Measurements from ENCODE around the gene TLK1.

Gene TLK1

DNA sequence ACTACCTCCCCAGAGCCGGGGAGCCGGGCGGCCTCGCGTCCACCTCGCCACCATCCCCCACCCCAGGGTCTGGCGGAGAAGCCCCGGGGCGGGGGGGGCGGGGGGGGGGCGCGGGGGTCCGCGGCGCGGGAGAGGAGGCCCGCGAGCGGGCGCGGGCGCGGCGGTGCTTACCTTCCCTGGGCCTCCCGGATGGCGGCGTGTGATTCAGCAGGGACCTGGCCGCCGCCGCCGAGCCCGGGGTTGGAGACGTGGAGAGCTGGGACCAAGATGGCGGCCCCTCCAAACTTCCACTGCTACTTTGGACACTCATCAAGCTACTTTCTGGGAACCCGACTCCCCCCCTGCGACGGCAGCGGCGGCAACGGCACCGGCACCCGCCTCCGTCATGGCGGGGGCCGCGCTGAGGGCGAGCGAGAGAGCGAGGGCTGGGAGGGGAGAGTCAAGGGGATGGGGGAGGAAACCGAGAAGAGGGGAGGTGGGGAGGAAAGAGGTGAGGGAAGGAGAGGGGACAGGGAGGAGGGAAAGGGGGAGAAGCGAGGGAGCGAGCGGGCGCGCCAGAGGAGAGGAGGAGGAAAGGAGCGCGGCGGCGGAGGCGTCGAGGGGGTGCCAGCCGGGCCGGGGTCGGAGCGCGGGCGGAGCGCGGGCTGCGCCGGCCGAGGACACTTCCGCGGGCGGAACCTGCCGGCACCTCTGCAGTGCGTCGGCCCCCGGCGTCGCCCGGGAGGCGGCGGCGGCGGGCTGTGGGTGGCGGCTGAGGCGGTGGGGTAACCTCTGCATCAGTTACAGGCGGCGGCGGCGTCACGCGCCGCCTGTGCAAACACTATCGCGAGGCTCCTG is at the start of gene TLK1:
TSS of gene TLK1 (minus strand) at position 775 of the 837 bp plus-strand sequence. CDS start at position 310, 465 bp downstream.
- peak; percentile 49 for DNase-seq

DNA sequence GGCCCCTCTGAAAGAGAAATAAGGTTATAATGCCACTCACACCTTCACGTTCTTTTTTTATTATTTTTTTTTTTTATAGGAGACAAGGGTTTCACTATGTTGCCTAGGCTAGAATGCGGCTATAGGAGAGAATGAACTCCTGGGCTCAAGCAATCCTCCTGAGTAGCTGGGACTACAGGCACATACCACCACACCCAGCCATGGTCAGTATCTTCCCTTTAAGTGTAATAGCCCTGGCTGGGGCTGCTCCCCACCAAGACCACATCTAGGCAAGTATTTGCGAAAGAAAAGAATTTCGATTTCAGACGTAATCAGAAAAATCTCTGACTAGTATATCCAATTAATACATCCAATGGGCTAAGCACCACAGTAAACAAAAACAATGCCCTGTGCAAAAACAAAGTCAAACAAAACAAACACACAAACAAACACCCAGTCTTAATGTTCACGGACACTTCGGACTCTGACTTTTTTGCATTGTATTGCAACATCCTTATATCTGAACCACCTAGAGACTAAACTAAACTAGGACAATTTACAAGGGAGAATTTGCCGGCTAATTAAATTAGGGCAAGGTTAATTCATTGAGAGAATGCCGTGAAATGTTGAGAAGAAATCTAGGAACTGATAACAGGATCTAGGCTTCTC is 49.6 kb upstream of the TLK1 start:
- DNase-seq, result no peak

DNA sequence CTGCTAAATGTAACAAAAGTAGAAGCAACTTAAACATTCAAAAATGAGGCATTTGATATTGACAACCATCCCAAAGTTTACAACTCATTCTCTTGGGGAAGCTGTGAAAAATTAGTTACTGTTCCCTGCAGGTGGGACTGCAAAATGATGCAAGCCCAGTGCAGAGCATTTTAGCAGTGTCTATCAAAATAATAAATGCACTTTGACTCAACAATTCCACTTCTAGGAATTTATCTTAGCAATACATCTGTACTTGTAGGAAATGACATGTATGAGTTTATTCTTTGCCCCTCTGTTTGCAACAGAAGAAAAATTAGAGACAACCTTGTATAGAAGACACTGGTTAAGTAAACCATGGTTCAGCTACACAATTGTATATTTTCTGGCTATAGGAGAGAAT is 48.0 kb upstream of the TLK1 start:
- no peak for DNase-seq

DNA sequence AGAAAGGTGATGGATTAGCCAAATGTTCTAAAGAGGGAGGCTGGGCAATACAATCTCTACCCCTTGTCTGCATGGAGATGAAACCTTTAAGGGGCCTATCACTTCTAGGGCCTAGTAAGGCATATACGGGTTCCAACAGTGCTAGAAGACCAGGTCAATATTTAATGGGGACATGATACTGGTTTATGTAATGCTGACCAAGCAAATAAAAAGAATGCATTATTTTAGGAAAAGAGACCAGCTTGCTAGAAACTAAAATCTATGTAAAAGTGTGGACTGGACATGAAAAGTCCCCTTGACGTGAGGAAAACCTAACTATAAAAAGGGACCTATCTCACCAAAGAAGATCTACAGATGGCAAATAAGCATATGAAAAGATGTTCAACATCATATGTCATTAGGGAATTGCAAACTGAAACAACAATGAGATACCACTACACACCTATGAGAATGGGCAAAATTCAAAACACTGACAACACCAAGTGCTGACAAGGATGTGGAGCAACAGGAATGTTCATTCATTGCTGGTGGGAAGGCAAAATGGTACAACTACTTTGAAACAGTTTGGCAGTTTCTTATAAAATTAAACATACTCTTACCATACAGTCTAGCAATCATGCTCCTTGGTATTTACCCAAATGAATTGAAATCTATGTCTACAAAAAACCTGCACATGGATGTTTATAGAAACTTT is 45.9 kb upstream of the TLK1 start:
- DNase-seq, result no peak

DNA sequence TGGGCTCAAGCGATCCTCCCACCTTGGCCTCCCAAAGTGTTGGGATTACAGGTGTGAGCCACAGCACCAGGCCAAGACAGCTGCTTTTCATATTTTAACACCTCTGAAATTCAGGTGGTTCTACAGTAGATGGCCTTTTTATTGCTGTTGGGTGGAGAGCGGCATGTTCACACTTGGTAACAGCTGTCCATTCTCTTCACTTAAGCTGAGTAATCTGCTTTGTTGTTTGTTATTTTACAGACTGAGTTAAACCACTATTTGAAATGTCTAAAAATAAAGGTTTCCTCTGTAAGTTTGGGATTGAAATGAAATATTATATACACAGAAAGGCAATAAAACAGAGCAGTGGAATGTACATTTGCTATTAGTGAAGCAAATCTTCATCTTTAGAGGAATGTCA is 44.9 kb upstream of the TLK1 start:
- no peak for DNase-seq

DNA sequence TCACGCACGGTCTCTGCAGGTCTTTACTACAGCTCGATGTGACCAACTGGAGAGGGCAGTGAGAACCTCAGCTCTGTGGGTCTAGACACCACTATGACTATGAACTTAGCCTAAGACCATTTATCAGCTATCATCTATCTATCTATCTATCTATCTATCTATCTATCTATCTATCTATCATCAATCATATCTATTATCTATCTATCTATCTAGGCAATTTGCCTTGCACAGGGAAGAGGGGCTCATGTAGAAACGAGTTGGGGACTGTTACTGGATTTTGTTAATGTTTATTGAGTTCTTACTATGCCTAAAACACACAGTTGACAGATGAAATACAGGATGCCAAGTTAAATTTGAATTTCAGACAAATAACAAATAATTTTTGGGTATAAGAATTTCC is 41.1 kb upstream of the TLK1 start:
- no peak for DNase-seq

DNA sequence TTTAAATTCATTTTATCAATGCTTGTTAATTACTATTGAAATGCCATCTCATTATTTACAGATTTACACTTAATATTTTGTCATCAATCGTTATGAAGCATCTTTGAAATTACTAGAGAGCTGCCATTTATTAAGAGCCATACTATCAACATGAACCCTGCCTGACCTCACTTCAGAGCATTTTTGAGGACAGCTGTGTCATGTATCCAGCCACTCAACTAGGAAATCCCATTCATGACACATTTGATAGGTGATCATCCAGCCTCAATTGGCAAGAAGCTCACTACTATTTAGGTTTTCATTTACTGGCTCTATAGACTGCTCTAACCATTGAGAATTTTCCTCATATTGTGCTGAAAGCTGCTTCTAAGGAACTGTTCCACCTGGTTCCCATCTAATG is 40.6 kb upstream of the TLK1 start:
- DNase-seq, result no peak

DNA sequence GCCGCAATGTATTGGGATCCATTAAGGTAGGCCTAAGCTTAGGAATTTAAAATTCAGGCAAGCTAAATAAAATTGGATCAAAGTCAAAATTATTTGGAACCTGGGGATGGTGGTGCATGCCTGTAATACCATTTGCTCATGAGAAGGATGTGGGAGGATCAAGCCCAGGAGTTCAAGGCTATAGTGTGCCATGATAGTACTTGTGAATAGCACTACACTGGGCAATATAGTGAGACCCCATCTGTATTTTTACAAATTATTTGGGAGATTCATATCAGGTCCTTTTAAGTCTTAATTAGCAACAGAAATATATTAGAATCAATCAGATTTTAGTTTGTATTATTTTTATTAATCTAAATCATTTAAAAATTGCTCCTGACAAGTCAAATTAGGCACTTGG is 39.8 kb upstream of the TLK1 start:
- DNase-seq, result no peak

DNA sequence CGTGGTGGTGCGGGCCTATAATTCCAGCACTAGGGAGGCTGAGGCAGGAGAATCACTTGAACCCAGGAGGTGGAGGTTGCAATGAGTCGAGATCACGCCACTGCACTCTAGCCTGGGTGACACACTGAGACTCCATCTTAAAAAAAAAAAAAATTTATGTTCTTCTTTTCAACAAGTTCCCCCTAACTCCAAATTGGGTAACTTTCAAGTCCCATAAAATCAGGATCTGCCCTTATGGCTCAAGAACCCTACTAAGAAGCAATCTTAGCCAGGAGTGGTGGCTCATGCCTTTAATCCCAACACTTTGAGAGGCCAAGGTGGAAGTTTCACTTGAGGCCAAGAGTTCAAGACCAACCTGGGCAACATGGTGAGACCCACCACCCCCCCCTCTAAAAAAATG is 30.3 kb upstream of the TLK1 start:
- DNase-seq, result no peak

DNA sequence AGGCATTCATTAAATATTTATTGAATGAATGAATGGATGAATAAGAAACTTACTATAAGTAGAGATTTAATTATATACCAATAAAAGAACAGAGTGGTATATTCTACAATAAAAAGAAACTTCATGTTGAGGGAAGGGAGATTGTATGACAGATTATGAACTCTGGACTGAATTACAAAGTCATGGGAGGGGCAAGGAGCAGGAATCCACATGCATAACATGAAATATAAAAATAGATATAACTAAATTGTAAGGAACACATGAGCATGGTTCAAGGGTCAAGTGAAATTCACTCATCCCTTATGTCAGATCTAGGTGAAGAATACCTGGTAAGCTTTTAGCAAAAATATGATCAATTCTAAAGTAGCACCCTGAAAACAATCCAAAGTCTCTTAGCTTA is 27.1 kb upstream of the TLK1 start:
- no peak for DNase-seq

DNA sequence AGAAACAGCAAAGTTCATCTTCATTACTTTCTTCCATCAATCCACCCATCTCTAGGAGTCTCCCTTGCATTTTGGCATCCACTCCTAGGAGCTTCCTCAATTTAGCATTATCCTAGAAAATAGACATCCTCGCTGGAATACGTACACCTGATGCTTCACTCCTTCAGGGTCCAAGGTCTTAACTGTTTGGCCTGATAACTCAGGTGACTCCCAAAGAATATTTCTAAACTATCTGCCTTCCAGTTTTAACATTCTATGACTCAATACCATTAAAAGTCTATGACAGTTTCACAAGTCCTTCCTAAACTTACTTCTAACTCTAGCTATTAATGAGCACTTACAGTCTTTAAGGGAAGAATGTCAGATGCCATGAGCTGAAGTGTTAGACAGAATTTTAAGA is 26.5 kb upstream of the TLK1 start:
- DNase-seq, result no peak

DNA sequence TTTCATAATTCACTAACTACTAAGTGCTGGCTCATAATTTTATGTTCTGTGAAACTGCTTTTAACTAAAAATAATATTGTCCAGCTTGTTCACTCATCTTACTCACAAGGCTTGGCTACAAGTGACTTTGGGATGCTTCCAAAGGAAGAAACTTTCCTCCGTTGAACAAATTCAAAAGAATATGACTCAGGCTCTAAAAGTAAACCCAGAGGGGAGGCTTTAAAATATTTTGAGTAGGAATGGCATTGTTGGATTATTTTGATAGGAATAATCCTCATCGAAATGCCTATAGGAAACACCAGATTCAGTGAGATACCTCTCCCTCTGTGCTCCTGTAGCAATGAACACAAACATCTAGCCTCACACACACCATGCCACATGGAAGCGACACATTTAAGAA is 25.2 kb upstream of the TLK1 start:
- DNase-seq, result no peak

DNA sequence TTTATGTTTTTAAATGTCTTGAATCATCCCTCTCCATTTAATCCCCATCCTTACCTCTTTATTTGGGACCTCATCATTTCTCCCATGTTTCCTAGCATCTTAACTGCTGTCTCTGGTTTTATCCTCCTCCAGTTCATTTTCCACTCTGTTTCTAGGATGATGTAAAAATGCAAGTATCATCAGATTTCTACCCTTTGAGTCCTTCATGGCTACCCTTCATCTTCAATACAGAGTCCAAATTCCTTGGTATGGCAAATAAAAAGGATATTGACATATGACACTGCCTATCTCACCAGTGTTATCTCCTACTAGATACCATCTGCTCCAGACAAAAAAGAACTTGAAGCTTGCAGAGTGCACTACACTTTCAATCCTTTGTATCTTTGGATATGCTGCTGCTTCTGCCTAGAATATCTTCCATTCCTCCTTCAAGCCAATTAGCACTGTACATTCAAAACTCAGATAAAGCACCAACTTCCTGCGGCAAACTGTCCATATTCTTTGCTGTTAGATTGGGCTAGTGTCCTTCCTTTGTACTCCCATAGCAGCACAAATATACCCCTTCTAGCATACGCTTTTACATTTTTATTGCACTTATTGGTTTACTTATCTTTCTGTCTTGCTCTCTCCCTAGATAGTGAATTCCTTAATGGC is 24.6 kb upstream of the TLK1 start:
- DNase-seq, result no peak

DNA sequence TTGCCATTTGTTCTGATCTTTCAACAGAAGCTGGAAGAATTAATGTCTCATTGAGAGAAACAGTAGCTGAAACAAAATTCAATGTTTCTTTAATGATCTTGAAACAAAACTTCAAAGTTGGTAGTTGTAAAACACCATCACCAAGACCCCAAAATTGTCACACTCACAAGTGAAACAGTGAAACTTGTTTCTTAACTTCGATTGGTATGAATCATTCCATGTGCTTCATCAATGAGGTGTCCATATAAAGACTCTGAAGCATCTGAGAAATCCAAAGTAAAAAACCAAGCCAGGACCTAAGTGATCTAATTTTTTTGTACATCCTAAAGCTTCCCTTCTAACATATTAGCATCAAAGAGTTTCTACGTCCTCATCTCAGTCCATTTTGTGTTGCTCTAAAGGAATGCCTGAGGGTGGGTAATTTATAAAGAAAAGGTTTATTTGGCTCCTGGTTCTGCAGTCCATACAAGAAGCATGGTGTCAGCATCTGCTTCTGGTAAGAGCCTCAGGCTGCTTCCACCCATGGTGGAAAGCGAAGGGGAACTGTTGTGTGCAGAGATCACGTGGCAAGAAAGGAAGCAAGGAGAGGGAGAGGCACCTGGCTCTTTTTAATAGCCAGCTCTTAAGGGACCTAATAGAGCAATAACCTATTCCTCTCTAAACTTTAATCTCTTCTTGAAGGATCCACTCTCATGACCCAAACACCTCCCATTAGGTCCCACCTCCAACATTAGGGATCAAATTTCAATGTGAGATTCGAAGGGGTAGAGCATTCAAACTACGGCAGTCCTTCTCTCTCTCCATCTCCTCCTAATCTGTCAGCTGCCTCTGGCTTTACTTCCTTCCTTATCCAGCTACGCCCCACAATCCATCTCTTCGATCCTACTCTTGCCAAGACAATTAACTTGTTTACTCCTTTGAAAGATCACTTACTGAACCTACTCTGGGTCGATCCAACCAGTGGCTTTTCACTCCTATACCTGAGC is 20.7 kb upstream of the TLK1 start:
- DNase-seq, result no peak

DNA sequence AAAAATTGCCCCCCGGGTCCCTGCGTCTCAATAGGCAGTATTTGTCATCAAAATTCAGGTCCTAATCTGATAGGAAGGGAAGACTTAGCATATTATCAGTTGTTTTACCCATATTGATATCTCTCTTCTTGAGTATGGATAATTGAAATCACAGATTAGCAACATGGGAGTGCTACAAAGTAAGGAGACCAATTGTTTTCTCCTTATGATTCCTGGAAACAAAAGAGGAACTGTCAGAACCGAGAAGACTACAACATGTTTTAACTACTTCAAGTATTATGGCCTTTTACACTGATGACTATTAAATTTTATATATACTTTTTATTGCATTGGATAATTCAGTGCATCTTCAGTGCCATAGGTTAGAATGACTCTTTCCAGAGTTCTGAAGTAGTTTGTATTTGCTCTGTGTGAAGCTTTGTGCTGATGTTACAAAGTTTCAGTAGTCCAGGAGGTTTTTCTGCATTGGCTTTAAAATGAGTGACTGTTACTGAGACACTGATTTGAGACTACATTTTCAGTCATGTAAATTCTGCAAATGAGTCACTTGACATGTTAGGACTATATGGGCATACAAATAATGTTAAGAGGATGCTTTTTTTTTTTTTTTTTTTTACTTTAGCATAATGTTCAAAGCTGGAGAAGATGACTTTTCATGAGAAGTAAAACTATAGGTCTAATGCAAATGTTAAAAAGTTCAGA is 19.7 kb upstream of the TLK1 start:
- no peak for DNase-seq

DNA sequence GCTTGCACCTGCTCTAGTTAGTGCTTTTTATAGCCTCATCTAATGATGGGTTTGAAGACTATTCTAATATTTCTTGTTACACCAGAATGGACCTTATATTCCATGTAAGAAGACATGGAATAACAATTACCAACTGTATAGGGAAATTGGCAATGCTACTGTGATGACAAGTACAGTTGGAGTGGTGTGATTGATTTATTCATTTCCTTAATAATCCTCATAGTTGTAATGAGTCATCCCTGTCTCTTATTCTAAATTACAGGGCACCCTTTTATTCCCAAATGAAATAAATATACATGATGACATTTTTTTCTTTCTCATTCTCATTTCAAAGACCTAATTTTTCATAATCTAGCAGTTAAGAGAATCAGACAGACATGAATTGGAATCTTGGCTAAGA is 18.3 kb upstream of the TLK1 start:
- no peak for DNase-seq

DNA sequence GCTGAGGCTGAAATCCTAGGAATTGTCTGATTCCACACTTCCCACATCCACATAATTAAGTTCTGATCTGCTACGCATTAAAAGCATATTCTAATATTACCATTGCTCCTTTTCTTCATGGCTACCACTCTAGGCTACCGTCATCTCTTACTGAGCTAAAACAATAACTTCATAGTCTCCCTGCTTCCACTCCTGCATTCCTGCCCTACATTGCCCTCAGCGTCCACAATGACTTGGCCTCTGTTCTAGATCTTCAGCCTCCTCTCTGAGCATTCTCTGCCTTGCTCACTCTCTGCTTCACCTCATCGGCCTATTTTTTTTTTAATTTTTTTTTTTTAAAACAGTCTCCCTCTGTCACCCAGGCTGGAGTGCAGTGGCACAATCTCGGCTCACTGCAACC is 15.8 kb upstream of the TLK1 start:
- no peak for DNase-seq

DNA sequence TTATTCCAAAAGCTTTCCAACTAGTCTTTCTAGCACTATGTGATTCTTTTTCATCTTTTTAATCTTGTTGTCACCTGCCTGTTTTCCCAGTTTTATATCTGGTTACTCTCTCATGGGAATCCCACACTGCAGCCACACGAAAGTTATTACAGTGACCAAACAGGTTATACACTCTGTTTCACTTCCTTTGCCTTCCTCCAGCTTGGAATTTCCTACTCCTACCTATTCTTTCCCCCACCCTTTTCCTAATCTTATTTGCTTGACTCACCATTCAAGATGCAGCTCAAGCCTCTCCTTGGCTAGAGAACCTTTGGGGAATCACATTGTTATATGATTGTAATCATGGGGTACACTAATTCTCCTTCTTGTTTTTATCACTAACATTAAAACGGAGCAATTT is 13.4 kb upstream of the TLK1 start:
- DNase-seq, result no peak

DNA sequence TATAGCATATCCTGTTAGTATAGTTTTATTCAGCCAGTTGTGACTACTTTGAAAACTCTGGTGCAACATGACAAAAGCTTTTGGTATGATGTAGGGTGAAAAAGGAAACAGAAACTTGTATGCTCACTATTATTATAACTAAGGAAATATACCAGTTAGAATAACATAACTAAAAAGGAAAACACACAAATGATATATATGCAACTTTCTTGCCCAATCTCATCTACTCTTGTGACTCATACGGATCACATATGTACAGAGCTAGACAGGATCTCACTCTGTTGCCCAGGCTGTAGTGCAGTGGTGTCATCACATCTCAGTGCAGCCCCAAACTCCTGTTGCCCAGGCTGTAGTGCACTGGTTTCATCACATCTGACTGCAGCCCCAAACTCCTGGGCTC is 12.4 kb upstream of the TLK1 start:
- DNase-seq, result no peak

DNA sequence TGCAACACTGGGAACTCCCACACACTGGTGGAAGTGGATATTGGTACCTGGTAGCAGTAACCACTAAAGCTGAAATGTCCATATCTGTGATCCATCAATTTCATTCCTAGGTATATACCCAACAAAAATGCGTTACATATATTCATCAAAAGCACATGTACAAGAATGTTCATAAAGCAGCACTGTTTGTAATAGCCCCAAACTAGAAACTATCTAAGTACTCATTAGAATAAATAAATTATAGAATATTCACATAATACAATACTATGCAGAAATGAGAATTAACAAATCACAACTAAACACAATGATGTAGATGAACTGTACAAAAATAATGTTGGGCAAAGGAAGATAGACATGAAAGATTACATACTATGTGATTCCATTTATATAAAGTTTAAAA is 11.1 kb upstream of the TLK1 start:
- DNase-seq, result no peak

DNA sequence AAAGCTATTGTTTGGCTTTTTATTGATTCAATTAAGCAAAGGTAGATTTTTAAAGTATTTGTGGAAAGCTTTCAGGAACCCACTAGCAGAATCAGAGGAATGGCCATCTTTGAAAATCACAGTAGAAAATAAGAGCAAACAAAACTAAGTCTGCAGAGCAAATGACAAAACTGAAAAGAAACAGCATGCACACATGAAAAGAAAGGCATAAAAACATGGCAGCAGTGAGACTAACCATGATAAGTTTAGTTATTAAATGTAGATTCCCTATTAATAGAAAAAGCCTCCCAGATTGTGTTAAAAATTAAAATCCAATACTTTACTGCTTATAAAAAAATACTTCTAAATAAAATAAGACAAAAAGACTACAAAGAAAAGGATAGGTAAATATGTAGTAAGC is 9.1 kb upstream of the TLK1 start:
- no peak for DNase-seq

DNA sequence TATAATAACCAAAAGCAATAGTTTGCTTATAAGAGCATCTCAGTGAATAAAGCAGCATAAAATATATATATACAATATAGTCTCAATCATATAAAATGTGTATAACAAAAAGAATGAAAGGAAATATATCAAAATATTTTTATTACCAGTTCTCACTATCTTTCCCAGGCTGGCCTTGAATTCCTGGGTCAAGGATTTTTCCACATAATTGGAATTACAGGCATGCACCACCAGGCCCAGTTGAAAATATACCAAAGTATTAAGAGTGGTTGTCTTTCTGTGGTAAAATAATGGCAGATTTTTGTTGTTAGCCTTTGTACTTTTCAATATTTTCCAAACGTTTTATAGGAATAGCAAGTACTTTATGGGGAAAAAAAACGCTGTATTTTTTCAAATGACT is 8.6 kb upstream of the TLK1 start:
- no peak for DNase-seq
